GM12891 (cell line): Measurements from ENCODE around the gene DAGLB.
"Not testable (repeated sequence)": the region's sequence is repeated elsewhere in the genome, so short reads cannot be mapped to it uniquely, and the experiment has no call there.

Experiments
- DNase-seq: peaks from one replicate; pipeline ENCODE4 v3.0.0; 2011; ENCODE audit warnings: low spot score; ENCODE audit not compliant: insufficient read length
- FAIRE-seq: peaks from 2 replicates; lab custom pipeline; 2011; peaks lifted over from hg19 to GRCh38; lab: Jason Lieb, UNC
- PAX5 ChIP-seq: IDR thresholded peaks from 2 replicates; pipeline ENCODE4 v1.6.1; 2011; ENCODE audit warnings: low read length, moderate library complexity, mild to moderate bottlenecking; ENCODE audit not compliant: insufficient read depth, severe bottlenecking
- POLR2A ChIP-seq: IDR thresholded peaks from 2 replicates; pipeline ENCODE4 v1.6.1; 2011; ENCODE audit warnings: low read depth, low read length, control low read depth
- POLR2AphosphoS5 ChIP-seq: IDR thresholded peaks from 2 replicates; pipeline ENCODE4 v1.6.1; 2011; ENCODE audit warnings: low read depth, low read length, control low read depth
- POU2F2 ChIP-seq: IDR thresholded peaks from 2 replicates; pipeline ENCODE4 v1.6.1; 2011; ENCODE audit warnings: low read depth, mild to moderate bottlenecking, control low read depth, low read length, moderate library complexity
- SPI1 ChIP-seq: IDR thresholded peaks from 2 replicates; pipeline ENCODE4 v1.6.1; 2011; ENCODE audit warnings: low read depth, low read length, control low read depth
- TAF1 ChIP-seq: IDR thresholded peaks from 2 replicates; pipeline ENCODE4 v1.6.1; 2011; ENCODE audit warnings: low read depth, low read length, control low read depth

Gene DAGLB

GRCh38 chr7:6399351-6399750 lies 48.4 kb downstream of the DAGLB start:
- DNase-seq (no peak), FAIRE-seq (no peak)
- TF ChIP-seq PAX5 (no peak), POLR2A (no peak), TAF1 (no peak), POU2F2 (no peak), POLR2AphosphoS5 (no peak), SPI1 (no peak)

GRCh38 chr7:6398943-6399342 lies 48.8 kb downstream of the DAGLB start:
- DNase-seq (no peak), FAIRE-seq (no peak)
- no peak for TF ChIP-seq PAX5
- TF ChIP-seq TAF1: no peak
- TF ChIP-seq POLR2AphosphoS5: no peak
- TF ChIP-seq POLR2A: no peak
- TF ChIP-seq SPI1: no peak
- no peak for TF ChIP-seq POU2F2

- not testable (repeated sequence) for DNase-seq, FAIRE-seq
Observed at GRCh38 chr7:6397759-6398495, 49.8 kb downstream of the DAGLB start.

- TF ChIP-seq SPI1 (no peak), POLR2A (no peak), POU2F2 (no peak), POLR2AphosphoS5 (no peak), TAF1 (no peak), PAX5 (no peak)
- DNase-seq: no peak
- FAIRE-seq: no peak
Observed at GRCh38 chr7:6395898-6396595, 51.7 kb downstream of the DAGLB start.

GRCh38 chr7:6394114-6394513 lies 53.6 kb downstream of the DAGLB start:
- FAIRE-seq (no peak), DNase-seq (no peak)
- TF ChIP-seq POLR2AphosphoS5 (no peak), POLR2A (no peak), PAX5 (no peak), POU2F2 (no peak), SPI1 (no peak), TAF1 (no peak)

- TF ChIP-seq SPI1 (no peak), POU2F2 (no peak)
- no peak for FAIRE-seq
- no peak for DNase-seq
Observed at GRCh38 chr7:6393667-6394056, 54.1 kb downstream of the DAGLB start.

- TF ChIP-seq PAX5 (no peak), POLR2AphosphoS5 (no peak), POLR2A (no peak), POU2F2 (no peak), SPI1 (no peak), TAF1 (no peak)
- FAIRE-seq: no peak
- no peak for DNase-seq
Observed at GRCh38 chr7:6392712-6393666, 54.8 kb downstream of the DAGLB start.

- DNase-seq (no peak), FAIRE-seq (no peak)
- TF ChIP-seq PAX5: no peak
- TF ChIP-seq POU2F2: no peak
Observed at GRCh38 chr7:6389728-6390127, 58.0 kb downstream of the DAGLB start.

- TF ChIP-seq SPI1: no peak
- no peak for TF ChIP-seq POLR2A
- no peak for TF ChIP-seq POU2F2
- no peak for TF ChIP-seq PAX5
- no peak for TF ChIP-seq POLR2AphosphoS5
- no peak for TF ChIP-seq TAF1
- DNase-seq (no peak), FAIRE-seq (no peak)
Observed at GRCh38 chr7:6387734-6388294, 59.9 kb downstream of the DAGLB start.

- no peak for FAIRE-seq
- DNase-seq: no peak
- TF ChIP-seq SPI1: no peak
- TF ChIP-seq POLR2A: no peak
- TF ChIP-seq POU2F2: no peak
- no peak for TF ChIP-seq POLR2AphosphoS5
- no peak for TF ChIP-seq PAX5
- no peak for TF ChIP-seq TAF1
Observed at GRCh38 chr7:6386779-6387178, 61.0 kb downstream of the DAGLB start.
